ENCODE results near the gene CASZ1.

GRCh38 chr1:10633416-10633815, 163.0 kb downstream of the CASZ1 start:
- TF ChIP-seq FOXM1 (IDR thresholded peaks at IDR 0.05; ENCODE audit: borderline replicate concordance, low read depth) (no peak), NFIC (IDR thresholded peaks at IDR 0.05) (no peak), CEBPB (IDR thresholded peaks at IDR 0.05) (no peak), TAF1 (IDR thresholded peaks at IDR 0.05; ENCODE audit: low read depth) (no peak)

Measured in Ishikawa (cell line).